Memory B cell (primary cell): Measurements from ENCODE around the gene GRHL3.
A peak's percentile ranks its signal among the peaks of the same experiment; 100 is the strongest.

Source experiments
- ATAC-seq: fragments of 150-1000 bp; cut with Tn5 transposase; 2 replicates; pipeline ENCODE4 v1.10.0; 2021; ENCODE audit warnings: low read depth, mild to moderate bottlenecking, moderate library complexity
- DNase-seq, 2 donors: peaks; one replicate each; pipeline ENCODE4 v3.0.0; 2022; ENCODE audit warnings: low spot score in 2 of 2
- H3K27ac Mint-ChIP-seq: one replicate; pipeline ENCODE4 v1.8.0; 2022; ENCODE audit warnings: mild to moderate bottlenecking, moderate library complexity, mixed read lengths
- H3K27me3 Mint-ChIP-seq: one replicate; pipeline ENCODE4 v1.8.0; 2022; ENCODE audit warnings: mixed read lengths
- H3K36me3 Mint-ChIP-seq: one replicate; pipeline ENCODE4 v1.8.0; 2022; ENCODE audit warnings: mild to moderate bottlenecking, mixed read lengths
- H3K4me1 Mint-ChIP-seq: one replicate; pipeline ENCODE4 v1.8.0; 2022; ENCODE audit warnings: mixed read lengths
- H3K4me3 Mint-ChIP-seq: one replicate; pipeline ENCODE4 v1.8.0; 2022; ENCODE audit warnings: mild to moderate bottlenecking, moderate library complexity, mixed read lengths
- H3K9me3 Mint-ChIP-seq: one replicate; pipeline ENCODE4 v1.8.0; 2022; ENCODE audit warnings: mixed read lengths

Gene GRHL3

GRCh38 chr1:24331961-24332673, 13.0 kb downstream of the GRHL3 start:
- DNase-seq = no peak
- no peaks in the 10 kb centered on the region for H3K9me3 Mint-ChIP-seq
- no peak for ATAC-seq
- H3K36me3 Mint-ChIP-seq = no peaks in the 10 kb centered on the region
- no peak overlapping the region for H3K4me3 Mint-ChIP-seq
- H3K27me3 Mint-ChIP-seq = peaks cover 7% of the 10 kb centered on the region
- no peaks in the 10 kb centered on the region for H3K4me1 Mint-ChIP-seq
- no peak overlapping the region for H3K27ac Mint-ChIP-seq

GRCh38 chr1:24336075-24336474, 16.9 kb downstream of the GRHL3 start:
- Mint-ChIP-seq H3K9me3 (no peaks in the 10 kb centered on the region), H3K27me3 (peaks cover 7% of the 10 kb centered on the region), H3K36me3 (no peaks in the 10 kb centered on the region), H3K4me1 (no peaks in the 10 kb centered on the region), H3K27ac (no peak overlapping the region), H3K4me3 (no peak overlapping the region)
- ATAC-seq (no peak), DNase-seq (no peak)

- Mint-ChIP-seq H3K4me1 (no peaks in the 10 kb centered on the region), H3K27ac (no peak overlapping the region), H3K9me3 (no peaks in the 10 kb centered on the region), H3K27me3 (peaks cover 3% of the 10 kb centered on the region), H3K36me3 (no peaks in the 10 kb centered on the region), H3K4me3 (no peak overlapping the region)
- no peak for DNase-seq
- no peak for ATAC-seq
Measured at GRCh38 chr1:24337455-24337854, 18.3 kb downstream of the GRHL3 start.

GRCh38 chr1:24338447-24338846, 19.3 kb downstream of the GRHL3 start:
- no peaks in the 10 kb centered on the region for H3K9me3 Mint-ChIP-seq
- H3K36me3 Mint-ChIP-seq = no peaks in the 10 kb centered on the region
- no peaks in the 10 kb centered on the region for H3K4me1 Mint-ChIP-seq
- ATAC-seq = no peak
- H3K27me3 Mint-ChIP-seq = peaks cover 2% of the 10 kb centered on the region
- DNase-seq = no peak
- no peak overlapping the region for H3K4me3 Mint-ChIP-seq
- no peak overlapping the region for H3K27ac Mint-ChIP-seq

GRCh38 chr1:24339996-24340395, 20.8 kb downstream of the GRHL3 start:
- Mint-ChIP-seq H3K4me1 (no peaks in the 10 kb centered on the region), H3K36me3 (no peaks in the 10 kb centered on the region), H3K9me3 (no peaks in the 10 kb centered on the region), H3K27ac (no peak overlapping the region), H3K27me3 (peaks cover 1% of the 10 kb centered on the region), H3K4me3 (no peak overlapping the region)
- DNase-seq = no peak
- no peak for ATAC-seq

GRCh38 chr1:24340770-24341169, 21.6 kb downstream of the GRHL3 start:
- DNase-seq (no peak), ATAC-seq (no peak)
- H3K4me3 Mint-ChIP-seq = no peak overlapping the region
- H3K9me3 Mint-ChIP-seq = no peaks in the 10 kb centered on the region
- H3K36me3 Mint-ChIP-seq = no peaks in the 10 kb centered on the region
- H3K27me3 Mint-ChIP-seq = peaks cover 1% of the 10 kb centered on the region
- no peaks in the 10 kb centered on the region for H3K4me1 Mint-ChIP-seq
- no peak overlapping the region for H3K27ac Mint-ChIP-seq

- ATAC-seq (no peak), DNase-seq (no peak)
- H3K4me1 Mint-ChIP-seq = no peaks in the 10 kb centered on the region
- H3K36me3 Mint-ChIP-seq = no peaks in the 10 kb centered on the region
- H3K27ac Mint-ChIP-seq = no peak overlapping the region
- H3K9me3 Mint-ChIP-seq = no peaks in the 10 kb centered on the region
- H3K4me3 Mint-ChIP-seq = no peak overlapping the region
- H3K27me3 Mint-ChIP-seq = peaks cover 1% of the 10 kb centered on the region
Measured at GRCh38 chr1:24341260-24341659, 22.1 kb downstream of the GRHL3 start.

- no peak overlapping the region for H3K27ac Mint-ChIP-seq
Measured at GRCh38 chr1:24343412-24344089, 24.4 kb downstream of the GRHL3 start.

GRCh38 chr1:24344090-24344742, 25.1 kb downstream of the GRHL3 start:
- ATAC-seq (no peak), DNase-seq (no peak)
- Mint-ChIP-seq H3K27ac (no peak overlapping the region), H3K4me3 (no peak overlapping the region), H3K4me1 (no peaks in the 10 kb centered on the region), H3K36me3 (no peaks in the 10 kb centered on the region), H3K27me3 (peaks cover 3% of the 10 kb centered on the region), H3K9me3 (no peaks in the 10 kb centered on the region)

More at GRCh38 chr1:24343412-24344089, 24.4 kb downstream of the GRHL3 start:
- Mint-ChIP-seq H3K4me1 (no peaks in the 10 kb centered on the region), H3K9me3 (no peaks in the 10 kb centered on the region), H3K4me3 (no peak overlapping the region), H3K27me3 (peaks cover 2% of the 10 kb centered on the region), H3K36me3 (no peaks in the 10 kb centered on the region)
- DNase-seq = no peak
- no peak for ATAC-seq

GRCh38 chr1:24345334-24345733, 26.2 kb downstream of the GRHL3 start:
- Mint-ChIP-seq H3K4me3 (no peak overlapping the region), H3K36me3 (no peaks in the 10 kb centered on the region), H3K9me3 (no peaks in the 10 kb centered on the region), H3K27me3 (peaks cover 3% of the 10 kb centered on the region), H3K4me1 (peaks cover under 1% of the 10 kb centered on the region), H3K27ac (peak overlapping the region; percentile 62)
- ATAC-seq = no peak
- DNase-seq = no peak

GRCh38 chr1:24347159-24347934, 28.2 kb downstream of the GRHL3 start:
- Mint-ChIP-seq H3K27me3 (peaks cover 3% of the 10 kb centered on the region), H3K4me3 (no peak overlapping the region), H3K36me3 (no peaks in the 10 kb centered on the region), H3K27ac (no peak overlapping the region), H3K4me1 (peaks cover 8% of the 10 kb centered on the region), H3K9me3 (no peaks in the 10 kb centered on the region)
- ATAC-seq = no peak
- DNase-seq = no peak

GRCh38 chr1:24348196-24348595, 29.0 kb downstream of the GRHL3 start:
- DNase-seq (no peak), ATAC-seq (no peak)
- no peak overlapping the region for H3K27ac Mint-ChIP-seq
- H3K4me3 Mint-ChIP-seq = no peak overlapping the region
- H3K9me3 Mint-ChIP-seq = no peaks in the 10 kb centered on the region
- H3K4me1 Mint-ChIP-seq = peaks cover 8% of the 10 kb centered on the region
- no peaks in the 10 kb centered on the region for H3K36me3 Mint-ChIP-seq
- peaks cover 3% of the 10 kb centered on the region for H3K27me3 Mint-ChIP-seq

GRCh38 chr1:24349891-24350290, 30.7 kb downstream of the GRHL3 start:
- DNase-seq (no peak), ATAC-seq (no peak)
- Mint-ChIP-seq H3K4me1 (peaks cover 8% of the 10 kb centered on the region), H3K9me3 (no peaks in the 10 kb centered on the region), H3K36me3 (no peaks in the 10 kb centered on the region), H3K27ac (no peak overlapping the region), H3K27me3 (peaks cover 3% of the 10 kb centered on the region), H3K4me3 (no peak overlapping the region)

- no peak for DNase-seq
- Mint-ChIP-seq H3K27me3 (peaks cover 3% of the 10 kb centered on the region), H3K4me3 (peak overlapping the region; percentile 27), H3K4me1 (peaks cover 8% of the 10 kb centered on the region), H3K27ac (peak overlapping the region; percentile 14), H3K9me3 (no peaks in the 10 kb centered on the region), H3K36me3 (no peaks in the 10 kb centered on the region)
- peak; percentile 59 for ATAC-seq
Measured at GRCh38 chr1:24351247-24351646, 32.1 kb downstream of the GRHL3 start.
